ENCODE data around the gene DDX43.
"Not testable (repeated sequence)": the region's sequence is repeated elsewhere in the genome, so short reads cannot be mapped to it uniquely, and the experiment has no call there.

DDX43 gene

GRCh38 chr6:73394577-73395354 is at the start of gene DDX43:
TSS of gene DDX43 (plus strand) at chr6:73394828. CDS start at chr6:73394906, 78 bp downstream.
- no peak for DNase-seq

GRCh38 chr6:73348550-73349204 is 46.0 kb upstream of the DDX43 start:
- no peak for DNase-seq

GRCh38 chr6:73349311-73349710 is 45.3 kb upstream of the DDX43 start:
- no peak for DNase-seq

- DNase-seq, result no peak
Measured at GRCh38 chr6:73353636-73354593, 40.7 kb upstream of the DDX43 start, which contains the start of gene DPPA5. TSS of gene DPPA5 (minus strand) at chr6:73354276. CDS start at chr6:73354225, 51 bp downstream.

- no peak for DNase-seq
Measured at GRCh38 chr6:73362358-73362757, 32.3 kb upstream of the DDX43 start, which contains the start of gene KHDC3L. TSS of gene KHDC3L (plus strand) at chr6:73362658. CDS start at chr6:73362730, 72 bp downstream.

GRCh38 chr6:73362869-73363536 is 31.6 kb upstream of the DDX43 start:
- no peak for DNase-seq

- DNase-seq, result no peak
Measured at GRCh38 chr6:73363537-73363875, 31.1 kb upstream of the DDX43 start.

GRCh38 chr6:73364121-73364520 is 30.5 kb upstream of the DDX43 start:
- no peak for DNase-seq

GRCh38 chr6:73364549-73364948 is 30.1 kb upstream of the DDX43 start:
- no peak for DNase-seq

GRCh38 chr6:73367761-73368355 is 26.8 kb upstream of the DDX43 start:
- no peak for DNase-seq

GRCh38 chr6:73368675-73369074 is 26.0 kb upstream of the DDX43 start:
- no peak for DNase-seq

- DNase-seq, result no peak
Measured at GRCh38 chr6:73369157-73369556, 25.5 kb upstream of the DDX43 start.

GRCh38 chr6:73369563-73369962 is 25.1 kb upstream of the DDX43 start, which contains the start of gene OOEP:
TSS of gene OOEP (minus strand) at chr6:73369897. CDS start at chr6:73369792, 105 bp downstream.
- no peak for DNase-seq

- no peak for DNase-seq
Measured at GRCh38 chr6:73371984-73372383, 22.6 kb upstream of the DDX43 start.

- no peak for DNase-seq
Measured at GRCh38 chr6:73372516-73372915, 22.1 kb upstream of the DDX43 start.

- no peak for DNase-seq
Measured at GRCh38 chr6:73375216-73375615, 19.4 kb upstream of the DDX43 start.

GRCh38 chr6:73377225-73377624 is 17.4 kb upstream of the DDX43 start:
- DNase-seq, result no peak

- DNase-seq, result not testable (repeated sequence)
Measured at GRCh38 chr6:73381531-73381930, 13.1 kb upstream of the DDX43 start.

GRCh38 chr6:73382462-73383113 is 12.0 kb upstream of the DDX43 start:
- DNase-seq, result no peak

GRCh38 chr6:73388433-73388799 is 6.2 kb upstream of the DDX43 start:
- DNase-seq, result no peak

GRCh38 chr6:73388800-73389512 is 5.7 kb upstream of the DDX43 start:
- DNase-seq, result peak; percentile 48
